ENCODE data around the gene TIMM22.

TIMM22 gene

DNA sequence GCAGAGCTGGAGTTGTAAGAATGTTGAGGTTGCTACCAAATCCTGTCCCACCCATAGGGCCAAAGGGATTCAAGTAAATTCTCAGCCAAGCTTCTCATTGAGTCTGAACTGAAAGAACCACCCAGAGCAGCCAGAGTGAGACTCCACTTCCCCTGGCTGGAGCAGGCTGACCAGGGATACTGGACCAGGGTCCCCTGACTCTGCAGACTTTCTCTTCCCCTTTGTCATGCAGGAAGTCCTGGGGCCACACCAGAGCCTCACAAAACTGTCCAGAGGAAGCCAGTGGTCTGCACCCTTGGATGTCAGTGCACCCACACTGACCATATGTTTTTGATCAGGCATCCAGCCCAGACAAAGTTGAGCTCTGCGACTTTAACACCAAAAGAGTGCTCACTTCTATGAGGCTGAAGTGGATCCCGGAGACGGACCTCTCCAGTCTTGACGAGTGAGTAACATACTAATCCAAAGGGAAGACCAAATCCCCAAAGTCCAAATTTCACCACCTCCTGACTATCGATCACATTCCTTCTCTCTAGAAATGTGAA lies 21.5 kb upstream of the TIMM22 start:
- H3K36me3 ChIP-seq = no peaks in the 10 kb centered on the region
- H3K27ac ChIP-seq = no peak overlapping the region
- H3K4me3 ChIP-seq (ENCODE audit: low read depth in 1 of 2, low read length in 1 of 2) = no peak overlapping the region
- peaks cover 93% of the 10 kb centered on the region for H3K27me3 ChIP-seq
- TF ChIP-seq, protein P1, sequence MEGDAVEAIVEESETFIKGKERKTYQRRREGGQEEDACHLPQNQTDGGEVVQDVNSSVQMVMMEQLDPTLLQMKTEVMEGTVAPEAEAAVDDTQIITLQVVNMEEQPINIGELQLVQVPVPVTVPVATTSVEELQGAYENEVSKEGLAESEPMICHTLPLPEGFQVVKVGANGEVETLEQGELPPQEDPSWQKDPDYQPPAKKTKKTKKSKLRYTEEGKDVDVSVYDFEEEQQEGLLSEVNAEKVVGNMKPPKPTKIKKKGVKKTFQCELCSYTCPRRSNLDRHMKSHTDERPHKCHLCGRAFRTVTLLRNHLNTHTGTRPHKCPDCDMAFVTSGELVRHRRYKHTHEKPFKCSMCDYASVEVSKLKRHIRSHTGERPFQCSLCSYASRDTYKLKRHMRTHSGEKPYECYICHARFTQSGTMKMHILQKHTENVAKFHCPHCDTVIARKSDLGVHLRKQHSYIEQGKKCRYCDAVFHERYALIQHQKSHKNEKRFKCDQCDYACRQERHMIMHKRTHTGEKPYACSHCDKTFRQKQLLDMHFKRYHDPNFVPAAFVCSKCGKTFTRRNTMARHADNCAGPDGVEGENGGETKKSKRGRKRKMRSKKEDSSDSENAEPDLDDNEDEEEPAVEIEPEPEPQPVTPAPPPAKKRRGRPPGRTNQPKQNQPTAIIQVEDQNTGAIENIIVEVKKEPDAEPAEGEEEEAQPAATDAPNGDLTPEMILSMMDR (IDR thresholded peaks at IDR 0.05) = no peak
- peaks cover 10 to 20% of the 10 kb centered on the region in 2 experiments for H3K4me1 ChIP-seq (ENCODE audit: control insufficient read depth in 1 of 2, insufficient read depth in 1 of 2, low read depth in 1 of 2, low read length in 1 of 2)
- H3K9me3 ChIP-seq = no peaks in the 10 kb centered on the region

DNA sequence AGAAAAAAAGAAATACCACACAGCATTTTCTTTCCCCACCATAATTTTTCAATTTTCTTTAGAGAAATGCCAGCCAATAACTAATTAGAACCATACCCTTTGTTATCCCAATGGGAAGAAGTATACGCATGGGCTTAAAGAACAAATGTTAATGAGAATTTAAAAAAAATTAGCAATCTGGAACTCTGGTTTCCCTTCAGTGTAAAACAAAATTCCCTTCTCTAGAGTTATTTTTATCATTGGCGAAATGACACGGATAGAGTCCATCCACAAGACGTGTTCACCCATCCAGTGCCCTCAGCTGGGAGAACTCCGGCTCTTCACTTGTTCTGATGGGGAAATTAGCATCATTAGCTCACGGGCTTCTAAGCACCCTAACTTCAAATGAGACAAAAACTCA lies 20.6 kb upstream of the TIMM22 start:
- Histone ChIP-seq H3K27me3 (peaks cover 93% of the 10 kb centered on the region), H3K36me3 (no peaks in the 10 kb centered on the region), H3K27ac (no peak overlapping the region), H3K4me1 (ENCODE audit: control insufficient read depth in 1 of 2, insufficient read depth in 1 of 2, low read depth in 1 of 2, low read length in 1 of 2) (peaks cover 16 to 28% of the 10 kb centered on the region in 2 experiments), H3K9me3 (no peaks in the 10 kb centered on the region), H3K4me3 (ENCODE audit: low read depth in 1 of 2, low read length in 1 of 2) (no peak overlapping the region)
- TF ChIP-seq, protein P1 (IDR thresholded peaks at IDR 0.05) = no peak

DNA sequence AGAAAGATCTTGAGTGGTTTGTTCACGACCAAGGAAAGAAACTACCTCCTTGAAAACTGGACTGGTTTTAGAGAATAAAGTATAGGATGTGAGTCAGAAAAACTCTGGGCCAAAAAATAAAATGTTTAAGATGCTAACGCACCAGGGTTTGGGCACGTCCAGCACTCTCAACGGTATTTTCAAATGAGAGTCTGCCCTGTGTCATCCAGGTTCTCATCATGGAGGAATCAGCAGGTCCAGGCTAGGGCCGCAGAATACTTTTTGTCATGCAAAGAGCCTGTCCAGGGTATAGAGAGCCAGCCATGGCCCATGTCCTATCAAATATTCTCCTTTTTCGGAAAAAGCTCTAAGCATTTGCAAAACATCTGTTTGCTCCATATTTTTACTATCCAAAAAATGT lies 19.8 kb upstream of the TIMM22 start:
- peaks cover 16 to 28% of the 10 kb centered on the region in 2 experiments for H3K4me1 ChIP-seq (ENCODE audit: control insufficient read depth in 1 of 2, insufficient read depth in 1 of 2, low read depth in 1 of 2, low read length in 1 of 2)
- no peaks in the 10 kb centered on the region for H3K9me3 ChIP-seq
- no peak overlapping the region for H3K27ac ChIP-seq
- no peak overlapping the region for H3K4me3 ChIP-seq (ENCODE audit: low read depth in 1 of 2, low read length in 1 of 2)
- peaks cover 86% of the 10 kb centered on the region for H3K27me3 ChIP-seq
- TF ChIP-seq, protein P1 (IDR thresholded peaks at IDR 0.05) = no peak
- no peaks in the 10 kb centered on the region for H3K36me3 ChIP-seq

DNA sequence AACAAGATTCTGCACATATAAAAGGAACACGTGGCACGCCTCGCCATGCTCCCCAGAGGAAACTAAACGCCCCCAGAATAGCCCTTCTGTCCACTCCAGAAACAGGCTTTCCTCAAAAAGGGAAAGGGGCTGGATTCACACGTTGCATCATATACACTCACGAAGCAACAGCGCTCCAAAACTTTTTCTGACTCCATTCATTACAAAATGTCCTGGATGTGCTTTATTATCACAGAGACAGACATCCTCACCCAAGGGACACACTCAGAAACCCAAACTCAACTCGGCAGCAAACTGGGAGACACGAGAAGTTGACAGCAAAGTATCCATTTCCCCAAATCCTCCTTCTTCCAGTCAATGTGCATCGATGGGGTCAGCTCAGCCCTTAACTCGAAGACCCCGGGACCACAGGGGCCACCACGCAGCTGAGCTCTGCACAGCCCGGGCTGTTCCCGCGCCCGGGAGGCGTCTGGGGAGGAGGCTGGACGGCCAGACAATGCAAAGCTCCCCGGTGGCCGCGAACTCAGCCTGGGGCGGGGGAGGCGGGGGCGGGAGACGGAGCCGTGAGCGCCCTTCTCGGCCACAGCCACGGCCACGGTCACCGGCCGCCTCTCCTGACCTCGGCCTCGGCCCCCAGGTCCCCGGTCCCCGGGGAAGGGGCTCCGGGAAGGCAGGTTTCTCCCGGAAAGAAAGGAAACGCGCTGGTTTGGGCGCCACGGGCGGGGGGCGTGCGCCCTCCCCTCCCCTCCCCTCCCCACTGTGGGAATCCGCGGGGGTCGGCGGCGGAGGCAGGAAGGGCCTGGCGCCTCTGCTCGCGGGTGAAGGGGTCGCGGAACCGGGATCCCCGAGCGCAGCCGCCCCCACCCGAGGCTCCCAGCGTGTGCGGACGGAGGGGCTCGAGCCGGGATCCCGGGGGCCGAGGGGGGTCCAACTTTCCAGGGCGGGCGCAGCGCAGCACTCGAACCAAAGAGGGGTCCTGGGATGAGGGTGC lies 18.5 kb upstream of the TIMM22 start:
- Histone ChIP-seq H3K9me3 (no peaks in the 10 kb centered on the region), H3K27me3 (peaks cover 76% of the 10 kb centered on the region), H3K4me3 (ENCODE audit: low read depth in 1 of 2, low read length in 1 of 2) (no peak overlapping the region), H3K4me1 (ENCODE audit: control insufficient read depth in 1 of 2, insufficient read depth in 1 of 2, low read depth in 1 of 2, low read length in 1 of 2) (peaks cover 16 to 28% of the 10 kb centered on the region in 2 experiments), H3K36me3 (no peaks in the 10 kb centered on the region), H3K27ac (no peak overlapping the region)
- TF ChIP-seq, protein P1 (IDR thresholded peaks at IDR 0.05) = no peak

DNA sequence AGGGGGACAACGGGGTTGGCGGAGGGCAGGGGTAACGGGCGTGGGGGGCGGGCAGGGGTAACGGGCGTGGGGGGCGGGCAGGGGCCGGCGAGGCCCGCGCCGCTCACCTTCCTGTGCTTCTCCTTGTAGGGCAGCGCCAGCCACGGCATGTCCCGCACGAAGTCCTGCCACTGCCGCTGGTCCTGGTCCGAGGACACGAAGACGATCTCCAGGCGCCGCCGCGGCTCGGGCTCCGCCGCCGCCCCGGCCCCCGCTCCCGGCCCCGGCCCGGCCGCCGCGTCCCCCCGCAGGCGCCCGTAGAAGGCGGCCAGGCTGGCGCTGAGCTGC lies 17.8 kb upstream of the TIMM22 start:
- Histone ChIP-seq H3K4me3 (ENCODE audit: low read depth in 1 of 2, low read length in 1 of 2) (peak overlapping the region; percentile 68 to 72), H3K9me3 (no peaks in the 10 kb centered on the region), H3K36me3 (no peaks in the 10 kb centered on the region), H3K4me1 (ENCODE audit: control insufficient read depth in 1 of 2, insufficient read depth in 1 of 2, low read depth in 1 of 2, low read length in 1 of 2) (peaks cover 16 to 28% of the 10 kb centered on the region in 2 experiments), H3K27me3 (peaks cover 74% of the 10 kb centered on the region), H3K27ac (peak overlapping the region; percentile 56)
- TF ChIP-seq, protein P1 (IDR thresholded peaks at IDR 0.05) = no peak
